Liver (tissue), 9 donors: ENCODE measurements around the gene PFDN6. TPM values are rescaled to one million over a fixed set of nuclear protein-coding genes. Genes with fewer than 3 reads are reported as not detected.

Experiments
- DNase-seq: peaks from one replicate; pipeline ENCODE4 v3.0.0-alpha.2; 2017; ENCODE audit warnings: low spot score
- H3K27ac ChIP-seq, 2 donors: one replicate each; pipeline ENCODE4 v1.7.0; 2013; ENCODE audit warnings: inconsistent platforms in 2 of 2, low read length in 2 of 2, control low read depth in 1 of 2, low read depth in 1 of 2, mild to moderate bottlenecking in 1 of 2
- H3K27me3 ChIP-seq, 4 donors: one replicate each; pipeline versions ENCODE4 v1.6.1 to v1.7.0; 2013; ENCODE audit warnings: low read length in 3 of 4, inconsistent platforms in 1 of 4, mild to moderate bottlenecking in 1 of 4, moderate library complexity in 1 of 4; ENCODE audit not compliant: control insufficient read depth in 4 of 4, insufficient read depth in 4 of 4
- H3K36me3 ChIP-seq, 4 donors: one replicate each; pipeline versions ENCODE4 v1.6.1 to v1.7.0; 2013; ENCODE audit warnings: low read length in 3 of 4, mild to moderate bottlenecking in 3 of 4, low read depth in 1 of 4, moderate library complexity in 1 of 4; ENCODE audit not compliant: control insufficient read depth in 4 of 4, insufficient read depth in 3 of 4
- H3K4me1 ChIP-seq, 4 donors: one replicate each; pipeline versions ENCODE4 v1.6.1 to v1.7.0; 2013; ENCODE audit warnings: low read length in 3 of 4, mild to moderate bottlenecking in 3 of 4, moderate library complexity in 1 of 4; ENCODE audit not compliant: control insufficient read depth in 4 of 4, insufficient read depth in 4 of 4
- H3K4me3 ChIP-seq, 3 donors: one replicate each; pipeline versions ENCODE4 v1.6.1 to v1.7.0; 2013; ENCODE audit warnings: low read length in 3 of 3, control low read depth in 1 of 3, low read depth in 1 of 3, mild to moderate bottlenecking in 1 of 3
- H3K9ac ChIP-seq, 2 donors: one replicate each; pipeline ENCODE4 v1.7.0; 2013; ENCODE audit warnings: low read length in 2 of 2, mild to moderate bottlenecking in 2 of 2, moderate library complexity in 2 of 2, control low read depth in 1 of 2, low read depth in 1 of 2
- H3K9me3 ChIP-seq, 4 donors: one replicate each; pipeline versions ENCODE4 v1.6.1 to v1.7.0; 2013; ENCODE audit warnings: low read length in 3 of 4; ENCODE audit not compliant: control insufficient read depth in 4 of 4
- EGR1 ChIP-seq, 2 donors: IDR thresholded peaks; 2 replicates each; pipeline ENCODE4 v1.6.1; 2016 to 2018; ENCODE audit warnings: antibody characterized with exemption in 2 of 2, low read depth in 2 of 2
- FOXA1 ChIP-seq: IDR thresholded peaks from 2 replicates; pipeline ENCODE4 v1.6.1; 2016; ENCODE audit warnings: antibody characterized with exemption
- FOXA2 ChIP-seq: IDR thresholded peaks from 2 replicates; pipeline ENCODE4 v1.6.1; 2016; ENCODE audit warnings: antibody characterized with exemption
- GABPA ChIP-seq, 2 donors: IDR thresholded peaks in 1 of 2; conservative IDR thresholded peaks in 1 of 2; 2 replicates each; pipeline ENCODE4 v1.6.1; 2016; ENCODE audit warnings: antibody characterized with exemption in 2 of 2, mild to moderate bottlenecking in 1 of 2, moderate library complexity in 1 of 2
- HNF4A ChIP-seq, 2 donors: conservative IDR thresholded peaks; 2 replicates each; pipeline ENCODE4 v1.6.1; 2016; ENCODE audit warnings: antibody characterized with exemption in 2 of 2, mild to moderate bottlenecking in 2 of 2
- HNF4G ChIP-seq: IDR thresholded peaks from 2 replicates; pipeline ENCODE4 v1.6.1; 2016; ENCODE audit warnings: antibody characterized with exemption
- JUND ChIP-seq, 2 donors: IDR thresholded peaks; 2 replicates each; pipeline ENCODE4 v1.6.1; 2016; ENCODE audit warnings: antibody characterized with exemption in 2 of 2
- NR2F2 ChIP-seq: IDR thresholded peaks from 2 replicates; pipeline ENCODE4 v1.6.1; 2016; ENCODE audit warnings: antibody characterized with exemption
- RAD21 ChIP-seq, 2 donors: IDR thresholded peaks; 2 replicates each; pipeline ENCODE4 v1.6.1; 2016; ENCODE audit warnings: antibody characterized with exemption in 2 of 2, mild to moderate bottlenecking in 2 of 2
- RXRA ChIP-seq, 2 donors: IDR thresholded peaks; 2 replicates each; pipeline ENCODE4 v1.6.1; 2017 to 2018; ENCODE audit warnings: antibody characterized with exemption in 2 of 2, mild to moderate bottlenecking in 1 of 2
- SP1 ChIP-seq: IDR thresholded peaks from 2 replicates; pipeline ENCODE4 v1.6.1; 2018; ENCODE audit warnings: antibody characterized with exemption, mild to moderate bottlenecking
- TAF1 ChIP-seq: conservative IDR thresholded peaks from 2 replicates; pipeline ENCODE4 v1.6.1; 2016; ENCODE audit warnings: antibody characterized with exemption, mild to moderate bottlenecking
- YY1 ChIP-seq: IDR thresholded peaks from 2 replicates; pipeline ENCODE4 v1.6.1; 2016; ENCODE audit warnings: antibody characterized with exemption, mild to moderate bottlenecking
- WGBS: extraction: QIAGEN DNeasy Blood & Tissue Kit; methylation state at CpG from one replicate; pipeline ENCODE4 v1.1.7; 2013; 5-methylcytosine and 5-hydroxymethylcytosine counted together
- polyA plus RNA-seq, 2 donors: library from polyadenylated mRNA; stranded (reverse) in 1 of 2; unstranded in 1 of 2; fragments of 200-250 nt in 1 of 2; fragments of >200 nt in 1 of 2; fragmentation: Nextera tagmentation in 1 of 2; extraction: Ambion mirVana in 1 of 2; gene quantifications; one replicate each; pipeline versions ENCODE4 v1.2.1 to v1.2.3, GENCODE V29; 2013 to 2015
- total RNA-seq, 2 donors: library from RNA; depleted of rRNA; stranded (reverse); fragments of >200 nt; gene quantifications; one replicate each; pipeline ENCODE4 v1.2.3, GENCODE V29; 2014
- TF ChIP-seq, protein P1 (sequence below): IDR thresholded peaks from 2 replicates; pipeline ENCODE4 v1.6.1; 2016; ENCODE audit warnings: antibody characterized with exemption
- TF ChIP-seq, protein P2 (sequence below): IDR thresholded peaks from 2 replicates; pipeline ENCODE4 v1.6.1; 2016; ENCODE audit warnings: antibody characterized with exemption, mild to moderate bottlenecking
- TF ChIP-seq, protein P3 (sequence below): fragments of 150-350 bp; IDR thresholded peaks from 2 replicates; pipeline ENCODE4 v1.5.1; 2017; ENCODE audit warnings: improper control_type of control experiment, low read depth, low read length; ENCODE audit not compliant: missing input control
- donor health status: healthy.
- donor health status: healthy.
- donor health status: healthy.
- donor health status: healthy.
- donor health status: healthy.

PFDN6 gene
- total and polyA plus RNA-seq, 4 donors: 6.5 to 60.1 (median 17.4) TPM

DNA sequence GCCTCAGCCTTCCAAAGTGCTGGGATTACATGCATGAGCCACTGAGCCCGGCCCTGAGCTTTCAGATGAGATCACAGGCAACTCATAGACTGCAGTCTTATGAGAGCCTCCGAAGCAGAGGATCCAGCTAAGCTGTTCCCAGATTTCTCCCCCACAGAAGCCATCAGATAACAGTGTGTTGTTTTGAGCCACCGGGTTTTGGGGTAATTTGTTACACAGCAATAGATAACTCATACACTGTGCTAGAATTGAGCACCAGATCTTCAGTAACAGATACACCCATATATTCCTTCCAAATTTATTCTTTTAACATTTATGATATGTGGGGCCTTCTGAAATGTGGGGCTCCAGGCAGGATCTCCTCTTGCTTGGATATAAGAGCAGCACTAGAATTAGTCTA, 47.1 kb downstream of the PFDN6 start:
- Histone ChIP-seq H3K4me3 (no peak overlapping the region), H3K9ac (no peak overlapping the region), H3K27me3 (no peaks in the 10 kb centered on the region), H3K36me3 (no peaks in the 10 kb centered on the region), H3K27ac (no peak overlapping the region), H3K9me3 (no peaks in the 10 kb centered on the region), H3K4me1 (no peaks in the 10 kb centered on the region)
- DNase-seq: no peak
- TF ChIP-seq EGR1 (IDR thresholded peaks at IDR 0.05; ENCODE audit: low read depth in 2 of 2): no peak
- TF ChIP-seq, protein P1, sequence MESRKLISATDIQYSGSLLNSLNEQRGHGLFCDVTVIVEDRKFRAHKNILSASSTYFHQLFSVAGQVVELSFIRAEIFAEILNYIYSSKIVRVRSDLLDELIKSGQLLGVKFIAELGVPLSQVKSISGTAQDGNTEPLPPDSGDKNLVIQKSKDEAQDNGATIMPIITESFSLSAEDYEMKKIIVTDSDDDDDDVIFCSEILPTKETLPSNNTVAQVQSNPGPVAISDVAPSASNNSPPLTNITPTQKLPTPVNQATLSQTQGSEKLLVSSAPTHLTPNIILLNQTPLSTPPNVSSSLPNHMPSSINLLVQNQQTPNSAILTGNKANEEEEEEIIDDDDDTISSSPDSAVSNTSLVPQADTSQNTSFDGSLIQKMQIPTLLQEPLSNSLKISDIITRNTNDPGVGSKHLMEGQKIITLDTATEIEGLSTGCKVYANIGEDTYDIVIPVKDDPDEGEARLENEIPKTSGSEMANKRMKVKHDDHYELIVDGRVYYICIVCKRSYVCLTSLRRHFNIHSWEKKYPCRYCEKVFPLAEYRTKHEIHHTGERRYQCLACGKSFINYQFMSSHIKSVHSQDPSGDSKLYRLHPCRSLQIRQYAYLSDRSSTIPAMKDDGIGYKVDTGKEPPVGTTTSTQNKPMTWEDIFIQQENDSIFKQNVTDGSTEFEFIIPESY: no peak
- TF ChIP-seq, protein P2, sequence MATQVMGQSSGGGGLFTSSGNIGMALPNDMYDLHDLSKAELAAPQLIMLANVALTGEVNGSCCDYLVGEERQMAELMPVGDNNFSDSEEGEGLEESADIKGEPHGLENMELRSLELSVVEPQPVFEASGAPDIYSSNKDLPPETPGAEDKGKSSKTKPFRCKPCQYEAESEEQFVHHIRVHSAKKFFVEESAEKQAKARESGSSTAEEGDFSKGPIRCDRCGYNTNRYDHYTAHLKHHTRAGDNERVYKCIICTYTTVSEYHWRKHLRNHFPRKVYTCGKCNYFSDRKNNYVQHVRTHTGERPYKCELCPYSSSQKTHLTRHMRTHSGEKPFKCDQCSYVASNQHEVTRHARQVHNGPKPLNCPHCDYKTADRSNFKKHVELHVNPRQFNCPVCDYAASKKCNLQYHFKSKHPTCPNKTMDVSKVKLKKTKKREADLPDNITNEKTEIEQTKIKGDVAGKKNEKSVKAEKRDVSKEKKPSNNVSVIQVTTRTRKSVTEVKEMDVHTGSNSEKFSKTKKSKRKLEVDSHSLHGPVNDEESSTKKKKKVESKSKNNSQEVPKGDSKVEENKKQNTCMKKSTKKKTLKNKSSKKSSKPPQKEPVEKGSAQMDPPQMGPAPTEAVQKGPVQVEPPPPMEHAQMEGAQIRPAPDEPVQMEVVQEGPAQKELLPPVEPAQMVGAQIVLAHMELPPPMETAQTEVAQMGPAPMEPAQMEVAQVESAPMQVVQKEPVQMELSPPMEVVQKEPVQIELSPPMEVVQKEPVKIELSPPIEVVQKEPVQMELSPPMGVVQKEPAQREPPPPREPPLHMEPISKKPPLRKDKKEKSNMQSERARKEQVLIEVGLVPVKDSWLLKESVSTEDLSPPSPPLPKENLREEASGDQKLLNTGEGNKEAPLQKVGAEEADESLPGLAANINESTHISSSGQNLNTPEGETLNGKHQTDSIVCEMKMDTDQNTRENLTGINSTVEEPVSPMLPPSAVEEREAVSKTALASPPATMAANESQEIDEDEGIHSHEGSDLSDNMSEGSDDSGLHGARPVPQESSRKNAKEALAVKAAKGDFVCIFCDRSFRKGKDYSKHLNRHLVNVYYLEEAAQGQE: no peak
- TF ChIP-seq GABPA (IDR thresholded peaks at IDR 0.05 in 1 of 2, conservative IDR thresholded peaks at IDR 0.05 in 1 of 2): no peak
- no peak for TF ChIP-seq YY1
- TF ChIP-seq SP1: no peak
- no peak for TF ChIP-seq RAD21 (IDR thresholded peaks at IDR 0.05)
- TF ChIP-seq, protein P3, sequence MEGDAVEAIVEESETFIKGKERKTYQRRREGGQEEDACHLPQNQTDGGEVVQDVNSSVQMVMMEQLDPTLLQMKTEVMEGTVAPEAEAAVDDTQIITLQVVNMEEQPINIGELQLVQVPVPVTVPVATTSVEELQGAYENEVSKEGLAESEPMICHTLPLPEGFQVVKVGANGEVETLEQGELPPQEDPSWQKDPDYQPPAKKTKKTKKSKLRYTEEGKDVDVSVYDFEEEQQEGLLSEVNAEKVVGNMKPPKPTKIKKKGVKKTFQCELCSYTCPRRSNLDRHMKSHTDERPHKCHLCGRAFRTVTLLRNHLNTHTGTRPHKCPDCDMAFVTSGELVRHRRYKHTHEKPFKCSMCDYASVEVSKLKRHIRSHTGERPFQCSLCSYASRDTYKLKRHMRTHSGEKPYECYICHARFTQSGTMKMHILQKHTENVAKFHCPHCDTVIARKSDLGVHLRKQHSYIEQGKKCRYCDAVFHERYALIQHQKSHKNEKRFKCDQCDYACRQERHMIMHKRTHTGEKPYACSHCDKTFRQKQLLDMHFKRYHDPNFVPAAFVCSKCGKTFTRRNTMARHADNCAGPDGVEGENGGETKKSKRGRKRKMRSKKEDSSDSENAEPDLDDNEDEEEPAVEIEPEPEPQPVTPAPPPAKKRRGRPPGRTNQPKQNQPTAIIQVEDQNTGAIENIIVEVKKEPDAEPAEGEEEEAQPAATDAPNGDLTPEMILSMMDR: no peak
- TF ChIP-seq FOXA2: no peak
- TF ChIP-seq TAF1: no peak
- TF ChIP-seq JUND (IDR thresholded peaks at IDR 0.05): no peak
- TF ChIP-seq HNF4G: no peak
- no peak for TF ChIP-seq HNF4A (conservative IDR thresholded peaks at IDR 0.05)
- 90% methylated on average over 3 of the region's 3 CpGs for WGBS

DNA sequence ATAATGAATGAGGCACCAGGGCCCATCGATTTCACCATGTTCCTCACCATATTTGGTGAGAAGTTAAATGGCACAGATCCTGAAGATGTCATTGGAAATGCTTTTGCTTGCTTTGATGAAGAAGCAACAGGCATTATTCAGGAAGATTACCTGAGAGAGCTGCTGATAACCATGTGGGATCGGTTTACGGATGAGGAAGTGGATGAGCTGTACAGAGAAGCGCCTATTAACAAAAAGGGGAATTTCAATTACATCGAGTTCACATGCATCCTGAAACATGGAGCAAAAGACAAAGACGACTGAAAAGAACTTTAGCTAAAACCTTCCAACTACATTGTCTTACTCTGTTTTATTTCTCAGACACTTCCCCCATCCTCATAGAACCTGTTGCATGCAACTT, 49.8 kb downstream of the PFDN6 start:
- DNase-seq: no peak
- no peak overlapping the region for H3K4me3 ChIP-seq
- WGBS: 85% methylated on average over 6 of the region's 6 CpGs
- H3K4me1 ChIP-seq: no peaks in the 10 kb centered on the region
- no peaks in the 10 kb centered on the region for H3K36me3 ChIP-seq
- H3K27me3 ChIP-seq: no peaks in the 10 kb centered on the region
- TF ChIP-seq, protein P3: no peak
- TF ChIP-seq RXRA (IDR thresholded peaks at IDR 0.05) (no peak), YY1 (no peak), FOXA2 (no peak), FOXA1 (no peak), NR2F2 (no peak)
- H3K9ac ChIP-seq: no peak overlapping the region
- no peaks in the 10 kb centered on the region for H3K9me3 ChIP-seq
- H3K27ac ChIP-seq: no peak overlapping the region
